GM19397 (cell line): ENCODE data around the gene AKT2.
"Not testable (repeated sequence)": the region's sequence is repeated elsewhere in the genome, so short reads cannot be mapped to it uniquely, and the experiment has no call there.

Experiments
- ATAC-seq: cut with Tn5 transposase; IDR thresholded peaks from one replicate; pipeline ENCODE4 v1.9.1; 2021; ENCODE audit warnings: mild to moderate bottlenecking, moderate library complexity; ENCODE audit not compliant: unreplicated experiment

The AKT2 gene

GRCh38 chr19:40221858-40222619 lies 63.1 kb downstream of the AKT2 start:
- ATAC-seq = no peak

GRCh38 chr19:40220674-40221073 lies 64.5 kb downstream of the AKT2 start:
- ATAC-seq = no peak

- no peak for ATAC-seq
Measured at GRCh38 chr19:40219721-40220276, 65.3 kb downstream of the AKT2 start.

GRCh38 chr19:40219029-40219428 lies 66.1 kb downstream of the AKT2 start:
- ATAC-seq = not testable (repeated sequence)

- no peak for ATAC-seq
Measured at GRCh38 chr19:40217934-40218890, 66.9 kb downstream of the AKT2 start, which contains the start of gene TTC9B. TSS of gene TTC9B (minus strand) at chr19:40218384. CDS start at chr19:40218381, 3 bp downstream.

- no peak for ATAC-seq
Measured at GRCh38 chr19:40217027-40217810, 67.9 kb downstream of the AKT2 start.

- no peak for ATAC-seq
Measured at GRCh38 chr19:40216777-40217026, 68.4 kb downstream of the AKT2 start.

- no peak for ATAC-seq
Measured at GRCh38 chr19:40216013-40216776, 69.0 kb downstream of the AKT2 start.

- no peak for ATAC-seq
Measured at GRCh38 chr19:40214936-40215335, 70.2 kb downstream of the AKT2 start.

- no peak for ATAC-seq
Measured at GRCh38 chr19:40213882-40214570, 71.1 kb downstream of the AKT2 start.

- no peak for ATAC-seq
Measured at GRCh38 chr19:40213251-40213829, 71.8 kb downstream of the AKT2 start.

GRCh38 chr19:40210889-40211288 lies 74.3 kb downstream of the AKT2 start:
- no peak for ATAC-seq

- no peak for ATAC-seq
Measured at GRCh38 chr19:40208602-40209001, 76.5 kb downstream of the AKT2 start.

- no peak for ATAC-seq
Measured at GRCh38 chr19:40205760-40206159, 79.4 kb downstream of the AKT2 start.

GRCh38 chr19:40204381-40204780 lies 80.8 kb downstream of the AKT2 start:
- ATAC-seq = no peak

- ATAC-seq = no peak
Measured at GRCh38 chr19:40200341-40201099, 84.6 kb downstream of the AKT2 start.

GRCh38 chr19:40198272-40198990 lies 86.7 kb downstream of the AKT2 start:
- ATAC-seq = no peak

- ATAC-seq = no peak
Measured at GRCh38 chr19:40193587-40193849, 91.6 kb downstream of the AKT2 start.
